Astrocyte (in vitro differentiated cells and primary cell): ENCODE results near the gene CSPG4.

ENCODE experiments used
- EZH2 ChIP-seq: IDR thresholded peaks from 2 replicates; pipeline ENCODE4 v1.6.1; 2012; ENCODE audit warnings: mild to moderate bottlenecking, low read length, inconsistent platforms; ENCODE audit not compliant: insufficient read depth
- TF ChIP-seq, protein P1 (sequence below): IDR thresholded peaks from 2 replicates; pipeline ENCODE4 v1.5.1; 2011; ENCODE audit warnings: low read depth, mild to moderate bottlenecking, inconsistent platforms, low read length, moderate library complexity; ENCODE audit not compliant: insufficient read depth

DNA sequence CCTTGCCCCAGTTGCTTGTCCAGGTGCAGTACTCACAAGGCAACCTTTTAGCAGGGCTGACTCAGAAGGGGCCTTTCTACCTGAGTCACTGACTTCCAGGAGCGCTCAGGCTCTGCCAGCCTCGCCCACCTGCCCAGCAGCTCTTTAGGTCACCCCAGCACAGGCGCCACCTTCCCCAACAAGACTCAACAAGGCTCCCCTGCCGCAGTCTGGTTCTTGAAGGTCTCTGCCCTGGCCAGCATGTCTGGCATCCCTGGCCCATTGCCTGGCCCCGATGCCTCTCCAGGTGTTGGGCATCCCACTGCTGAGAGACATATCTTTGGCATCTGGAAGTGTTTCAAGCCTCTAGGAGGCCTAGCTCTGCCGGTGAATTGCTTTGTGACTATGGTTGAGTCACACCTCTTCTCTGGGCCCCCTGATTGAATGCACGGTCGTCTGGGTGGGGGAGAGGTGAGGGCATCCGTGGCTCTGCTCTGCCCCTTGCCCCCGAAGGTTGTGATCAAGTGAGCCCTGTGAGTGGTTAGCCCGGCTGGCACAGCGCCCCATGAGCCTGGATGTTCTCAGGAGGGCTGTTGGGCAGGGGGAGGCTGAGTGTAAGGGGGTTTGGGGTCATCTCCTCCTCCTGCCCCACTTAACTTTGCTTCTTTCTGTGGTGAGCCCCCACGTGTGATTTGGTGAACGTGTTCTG lies 43.3 kb downstream of the CSPG4 start:
- TF ChIP-seq, protein P1, sequence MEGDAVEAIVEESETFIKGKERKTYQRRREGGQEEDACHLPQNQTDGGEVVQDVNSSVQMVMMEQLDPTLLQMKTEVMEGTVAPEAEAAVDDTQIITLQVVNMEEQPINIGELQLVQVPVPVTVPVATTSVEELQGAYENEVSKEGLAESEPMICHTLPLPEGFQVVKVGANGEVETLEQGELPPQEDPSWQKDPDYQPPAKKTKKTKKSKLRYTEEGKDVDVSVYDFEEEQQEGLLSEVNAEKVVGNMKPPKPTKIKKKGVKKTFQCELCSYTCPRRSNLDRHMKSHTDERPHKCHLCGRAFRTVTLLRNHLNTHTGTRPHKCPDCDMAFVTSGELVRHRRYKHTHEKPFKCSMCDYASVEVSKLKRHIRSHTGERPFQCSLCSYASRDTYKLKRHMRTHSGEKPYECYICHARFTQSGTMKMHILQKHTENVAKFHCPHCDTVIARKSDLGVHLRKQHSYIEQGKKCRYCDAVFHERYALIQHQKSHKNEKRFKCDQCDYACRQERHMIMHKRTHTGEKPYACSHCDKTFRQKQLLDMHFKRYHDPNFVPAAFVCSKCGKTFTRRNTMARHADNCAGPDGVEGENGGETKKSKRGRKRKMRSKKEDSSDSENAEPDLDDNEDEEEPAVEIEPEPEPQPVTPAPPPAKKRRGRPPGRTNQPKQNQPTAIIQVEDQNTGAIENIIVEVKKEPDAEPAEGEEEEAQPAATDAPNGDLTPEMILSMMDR, result no peak
- no peak for TF ChIP-seq EZH2
